ENCODE measurements around the gene DYNLL1. TPM values are rescaled to one million over a fixed set of nuclear protein-coding genes. Genes with fewer than 3 reads are reported as not detected.

Gene DYNLL1
- total and polyA plus RNA-seq, 2 of the 4 experiments (the other 2 are of a cell fraction): 663 to 696 TPM

DNA sequence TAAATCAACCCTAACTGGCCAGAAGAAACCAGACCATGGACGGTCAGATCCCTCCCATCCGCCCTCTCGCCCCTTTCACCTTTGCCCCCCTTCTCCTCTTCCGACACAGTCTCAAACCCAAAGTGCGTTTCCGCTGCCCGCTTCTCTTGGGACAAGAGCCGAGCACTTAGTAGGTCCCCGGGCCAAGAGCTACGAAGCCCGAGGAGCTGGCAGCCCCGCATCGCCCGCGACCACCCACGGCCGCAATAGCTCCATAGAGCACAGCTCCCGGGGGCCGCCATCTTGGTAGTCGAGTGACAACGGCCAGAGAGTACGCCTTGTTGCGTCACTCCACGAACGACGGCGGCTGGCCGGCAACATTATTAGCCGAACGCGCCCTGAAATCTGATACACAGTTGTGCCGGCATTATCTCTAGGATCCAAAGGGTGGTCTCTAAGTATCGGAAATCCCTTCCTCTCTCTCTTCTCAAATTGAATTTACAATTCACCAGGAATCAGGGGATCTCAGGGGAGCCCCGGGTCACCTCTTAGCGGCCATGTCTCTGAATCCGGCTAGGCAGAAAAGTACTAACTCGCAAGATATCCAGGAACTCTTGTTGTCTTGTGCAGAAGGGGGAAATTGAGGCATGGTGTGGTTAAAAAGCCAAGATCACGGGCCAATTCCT is 33.1 kb downstream of the DYNLL1 start, which contains the start of gene COQ5:
Gene COQ5, minus strand, starts transcription at position 298 of the 665 bp plus-strand sequence. Its CDS starts 17 bp downstream, at position 281.
- peak within 1 kb of the TSS; percentile 78 for H2AK9ac ChIP-seq (replicated peaks; ENCODE audit: low read depth, low read length, poor library complexity)
- ATAC-seq (ENCODE audit: low read depth) (peak; percentile 96), DNase-seq (peak; percentile 83)
- no TSS peak for BruUV-seq (replicated peaks)
- H3K56ac ChIP-seq (ENCODE audit: extremely low read depth, insufficient read depth, low read length): peak within 1 kb of the TSS; percentile 81
- peak within 1 kb of the TSS; percentile 95 for H3K27ac ChIP-seq (ENCODE audit: insufficient read depth, low read length)
- intact Hi-C loops (cut with micrococcal nuclease) (loop anchor here (2.0 kb wide), 1 partner anchor 32 kb away; the partner anchor contains the start of gene DYNLL1), dilution Hi-C loops (cut with HindIII; ENCODE audit: low sequenced_read_pairs, unreplicated experiment) (no loop called here), in situ Hi-C loops (cut with MboI; ENCODE audit: low sequenced_read_pairs) (no loop called here)
- H3K4me1 ChIP-seq (ENCODE audit: control insufficient read depth, insufficient read depth, low read length): peaks cover 2% of the 10 kb centered on the region; the same call in 1 of the 2 replicates
- peak within 1 kb of the TSS; percentile 92 for H3K4ac ChIP-seq (ENCODE audit: low read depth, low read length)
- peak within 1 kb of the TSS; percentile 76 for H3K23ac ChIP-seq (ENCODE audit: low read depth, low read length)
- peak within 1 kb of the TSS; percentile 83 for H3K14ac ChIP-seq (replicated peaks; ENCODE audit: low read depth, low read length)
- peak within 1 kb of the TSS; percentile 91 for H4K91ac ChIP-seq (ENCODE audit: insufficient read depth, low read depth, low read length)
- peak within 1 kb of the TSS; percentile 91 for H3K9ac ChIP-seq (ENCODE audit: low read depth, low read length)
- H2BK5ac ChIP-seq (ENCODE audit: low read depth, low read length, poor library complexity, severe bottlenecking): peak within 1 kb of the TSS; percentile 93
- no peaks in the 10 kb centered on the region for H3K9me3 ChIP-seq (ENCODE audit: control insufficient read depth, insufficient read depth, low read length)
- POLR2A ChIA-PET (ENCODE audit: unreplicated experiment): no interaction called here
- peak within 1 kb of the TSS; percentile 40; the same call in 1 of the 2 replicates for H2BK20ac ChIP-seq (ENCODE audit: low read depth, low read length)
- H2AFZ ChIP-seq (replicated peaks; ENCODE audit: low read length, poor library complexity): peak within 1 kb of the TSS; percentile 97
- H3K79me1 ChIP-seq (ENCODE audit: low read depth in 1 of 2, low read length in 2 of 2): peaks cover 5 to 21% of the 10 kb centered on the region in 2 experiments; a peak in 3 of 4 replicates
- H3K4me3 ChIP-seq (ENCODE audit: insufficient read depth, low read depth, low read length): peak within 1 kb of the TSS; percentile 86
- peak within 1 kb of the TSS; percentile 46; the same call in 1 of the 3 replicates for H2BK15ac ChIP-seq (ENCODE audit: low read depth, low read length)
- peak within 1 kb of the TSS; percentile 90 for H4K5ac ChIP-seq (ENCODE audit: low read depth, low read length)
- peak within 1 kb of the TSS; percentile 73 for H2BK120ac ChIP-seq (ENCODE audit: low read depth, low read length)
- H3K36me3 ChIP-seq (ENCODE audit: control insufficient read depth, insufficient read depth, low read length): no peaks in the 10 kb centered on the region; the same call in 1 of the 2 replicates
- CTCF ChIA-PET: no interaction called here
- 0% methylated on average over 18 of the region's 38 CpGs; no CpG with 5 or more reads in 1 of the 2 experiments for WGBS, 2 experiments (ENCODE audit: extremely low coverage in 2 of 2, insufficient read length in 1 of 2)
- H4K8ac ChIP-seq (ENCODE audit: low read depth in 2 of 2, low read length in 2 of 2): peak within 1 kb of the TSS; percentile 89 to 98
- peak within 1 kb of the TSS; percentile 80 for H3K4me2 ChIP-seq (ENCODE audit: low read depth, low read length)
- no peaks in the 10 kb centered on the region for H3K27me3 ChIP-seq (ENCODE audit: control insufficient read depth, insufficient read depth, low read length)
- no peak for TF ChIP-seq SMC3 (IDR thresholded peaks at IDR 0.05; ENCODE audit: low read depth, low read length)
- TF ChIP-seq FOS (IDR thresholded peaks at IDR 0.05; ENCODE audit: low read depth, low read length): peak; percentile 13; the same call in 1 of the 2 replicates
- TF ChIP-seq RFX5 (IDR thresholded peaks at IDR 0.05; ENCODE audit: low read depth, low read length): no peak
- peak; percentile 98 for TF ChIP-seq CEBPB (IDR thresholded peaks at IDR 0.05; ENCODE audit: low read depth, low read length)
- 0 out of 2 replicates have a peak, but pooled peaks have one; percentile 22 for TF ChIP-seq BHLHE40 (IDR thresholded peaks at IDR 0.05; ENCODE audit: low read depth, low read length)
- TF ChIP-seq RAD21 (IDR thresholded peaks at IDR 0.05; ENCODE audit: low read length): no peak
- no peak for TF ChIP-seq MAFK (IDR thresholded peaks at IDR 0.05; ENCODE audit: low read depth, low read length)
- TF ChIP-seq RCOR1 (IDR thresholded peaks at IDR 0.05; ENCODE audit: insufficient replicate concordance, low read length): no peak
- TF ChIP-seq POLR2A (IDR thresholded peaks at IDR 0.05; ENCODE audit: low read depth, low read length): peak; percentile 82
- TF ChIP-seq, protein P1, sequence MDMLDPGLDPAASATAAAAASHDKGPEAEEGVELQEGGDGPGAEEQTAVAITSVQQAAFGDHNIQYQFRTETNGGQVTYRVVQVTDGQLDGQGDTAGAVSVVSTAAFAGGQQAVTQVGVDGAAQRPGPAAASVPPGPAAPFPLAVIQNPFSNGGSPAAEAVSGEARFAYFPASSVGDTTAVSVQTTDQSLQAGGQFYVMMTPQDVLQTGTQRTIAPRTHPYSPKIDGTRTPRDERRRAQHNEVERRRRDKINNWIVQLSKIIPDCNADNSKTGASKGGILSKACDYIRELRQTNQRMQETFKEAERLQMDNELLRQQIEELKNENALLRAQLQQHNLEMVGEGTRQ (IDR thresholded peaks at IDR 0.05; ENCODE audit: low read depth, low read length): no peak
- TF ChIP-seq MAZ (IDR thresholded peaks at IDR 0.05; ENCODE audit: borderline replicate concordance, low read depth, low read length): peak; percentile 53; the same call in 1 of the 2 replicates
- TF ChIP-seq MXI1 (IDR thresholded peaks at IDR 0.05; ENCODE audit: borderline replicate concordance, low read depth, low read length): peak; percentile 47; the same call in 1 of the 2 replicates
- TF ChIP-seq, protein P2, sequence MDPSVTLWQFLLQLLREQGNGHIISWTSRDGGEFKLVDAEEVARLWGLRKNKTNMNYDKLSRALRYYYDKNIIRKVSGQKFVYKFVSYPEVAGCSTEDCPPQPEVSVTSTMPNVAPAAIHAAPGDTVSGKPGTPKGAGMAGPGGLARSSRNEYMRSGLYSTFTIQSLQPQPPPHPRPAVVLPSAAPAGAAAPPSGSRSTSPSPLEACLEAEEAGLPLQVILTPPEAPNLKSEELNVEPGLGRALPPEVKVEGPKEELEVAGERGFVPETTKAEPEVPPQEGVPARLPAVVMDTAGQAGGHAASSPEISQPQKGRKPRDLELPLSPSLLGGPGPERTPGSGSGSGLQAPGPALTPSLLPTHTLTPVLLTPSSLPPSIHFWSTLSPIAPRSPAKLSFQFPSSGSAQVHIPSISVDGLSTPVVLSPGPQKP (IDR thresholded peaks at IDR 0.05; ENCODE audit: borderline replicate concordance, low read depth, low read length): no peak
- H2AK5ac ChIP-seq (ENCODE audit: low read depth, low read length): peak within 1 kb of the TSS; percentile 16; the same call in 1 of the 2 replicates
- H3K9me1 ChIP-seq (ENCODE audit: insufficient read depth, low read length): no peaks in the 10 kb centered on the region
- no peaks in the 10 kb centered on the region for H4K20me1 ChIP-seq (ENCODE audit: insufficient read depth, low read length)
- H3K18ac ChIP-seq (ENCODE audit: low read depth, low read length): peak within 1 kb of the TSS; percentile 85

Data from IMR-90 (cell line).